Skeletal muscle cell (primary cell): Measurements from ENCODE around the gene NASP.
"Not testable (repeated sequence)": the region's sequence is repeated elsewhere in the genome, so short reads cannot be mapped to it uniquely, and the experiment has no call there.

Experiments used
- DNase-seq: peaks from one replicate; pipeline ENCODE4 v3.0.0-alpha.2; 2010; ENCODE audit warnings: low read depth
- H3K4me3 ChIP-seq: 2 replicates; pipeline ENCODE4 v1.5.1; 2011; ENCODE audit warnings: low read depth, mild to moderate bottlenecking, control low read depth, low read length, moderate library complexity

The NASP gene

DNA sequence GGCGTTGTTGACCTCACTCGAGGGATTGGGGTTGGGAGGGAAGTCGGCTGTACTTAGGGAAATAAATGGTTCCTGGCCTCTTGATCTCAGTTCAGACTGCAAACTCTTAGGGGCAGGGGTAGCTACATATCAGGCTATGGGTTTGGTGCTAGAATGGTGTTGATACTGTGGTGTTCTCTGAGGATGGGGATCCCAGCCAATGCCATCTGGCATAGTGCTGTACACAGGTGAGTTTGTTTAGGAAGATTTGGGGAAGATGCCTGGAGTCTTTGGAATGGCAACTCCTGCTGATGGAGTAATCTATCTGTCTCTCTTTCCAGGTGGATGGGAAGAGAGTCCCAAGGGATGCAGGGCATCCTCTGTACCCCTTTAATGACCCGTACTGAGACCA, 14.3 kb upstream of the NASP start:
- H3K4me3 ChIP-seq: no peak overlapping the region
- no peak for DNase-seq

- H3K4me3 ChIP-seq: no peak overlapping the region
- DNase-seq: peak; percentile 23
These were observed 13.8 kb upstream of the NASP start for GRCh38 chr1:45569962-45570581.

DNA sequence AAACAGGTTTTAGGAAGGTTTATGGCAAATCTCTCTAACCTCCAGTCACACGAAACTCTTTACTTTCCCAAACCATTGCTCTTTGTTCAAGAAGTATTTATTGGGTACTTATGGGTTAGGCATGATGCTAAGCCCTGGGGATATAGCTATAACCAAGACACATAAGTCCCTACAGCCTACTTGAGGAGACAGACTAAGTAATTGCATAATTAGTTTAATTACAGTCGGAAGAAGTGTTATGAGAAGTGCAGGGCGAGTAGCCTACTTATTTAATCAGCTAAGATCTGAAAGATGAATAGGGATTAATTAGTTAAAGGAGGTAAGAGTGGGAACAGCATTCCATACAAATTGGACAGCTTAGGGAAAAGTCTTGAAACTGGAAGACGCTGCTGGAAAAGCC, 13.2 kb upstream of the NASP start:
- no peak for DNase-seq

DNA sequence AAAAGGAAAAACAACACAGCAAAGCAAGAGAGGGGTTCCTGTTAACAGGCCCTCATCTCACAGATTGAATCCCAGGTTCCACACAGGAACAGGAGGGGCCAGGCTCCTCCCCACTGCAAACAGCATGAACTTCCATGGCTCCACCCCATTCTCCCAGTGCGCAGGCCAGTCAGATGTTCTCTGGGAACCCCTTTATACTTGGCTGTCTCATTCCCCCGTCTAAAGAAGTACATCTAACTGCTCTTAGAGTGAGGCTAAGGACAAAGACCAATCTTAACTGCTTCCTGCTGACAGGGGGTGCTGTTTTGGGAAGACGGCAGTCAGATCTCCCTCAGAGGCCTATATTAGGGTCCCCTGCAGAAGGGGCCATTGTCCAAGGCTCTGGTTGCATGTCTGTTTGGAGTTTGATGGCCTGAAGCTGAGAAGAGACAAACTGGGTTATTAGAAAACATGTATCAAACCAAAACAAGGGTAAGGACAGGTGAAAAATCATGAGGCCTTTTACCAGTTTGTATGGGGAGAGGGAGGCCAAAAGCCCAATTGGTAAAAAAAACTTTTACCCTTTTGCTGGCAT, 10.5 kb upstream of the NASP start:
- no peak overlapping the region for H3K4me3 ChIP-seq
- DNase-seq: no peak

More for the DNA sequence above, 13.2 kb upstream of the NASP start:
- no peak overlapping the region for H3K4me3 ChIP-seq

GRCh38 chr1:45574105-45574626, 9.7 kb upstream of the NASP start:
- DNase-seq: no peak
- H3K4me3 ChIP-seq: no peak overlapping the region

GRCh38 chr1:45583264-45583665, 576 bp upstream of the NASP start:
- H3K4me3 ChIP-seq: peak overlapping the region; percentile 84
- DNase-seq: peak; percentile 86

- DNase-seq: peak; percentile 48
- H3K4me3 ChIP-seq: peak overlapping the region; percentile 84
These were observed 689 bp downstream of the NASP start for GRCh38 chr1:45584351-45585109.

DNA sequence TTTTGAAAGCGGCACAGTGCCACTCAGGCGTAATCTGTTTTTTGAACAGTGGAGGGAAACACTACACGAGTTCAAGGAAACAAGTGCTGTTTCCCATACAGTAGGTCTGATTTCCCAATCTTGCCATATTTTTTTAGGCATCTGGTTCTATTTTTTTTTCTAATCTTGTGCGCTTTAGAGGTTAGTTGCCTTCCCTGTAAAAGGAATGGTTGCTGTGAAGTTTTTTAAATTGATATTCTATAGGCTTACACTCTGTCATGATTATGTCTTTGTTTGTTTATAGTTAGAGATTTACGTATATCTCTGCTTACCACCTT, 1.2 kb downstream of the NASP start:
- no peak for DNase-seq
- peak overlapping the region; percentile 84 for H3K4me3 ChIP-seq

- H3K4me3 ChIP-seq: peak overlapping the region; percentile 84
- no peak for DNase-seq
These were observed 1.7 kb downstream of the NASP start for GRCh38 chr1:45585496-45586075.

GRCh38 chr1:45586769-45587168, 2.9 kb downstream of the NASP start:
- no peak overlapping the region for H3K4me3 ChIP-seq
- DNase-seq: no peak

GRCh38 chr1:45589861-45590260, 6.0 kb downstream of the NASP start:
- no peak overlapping the region for H3K4me3 ChIP-seq
- DNase-seq: no peak

DNA sequence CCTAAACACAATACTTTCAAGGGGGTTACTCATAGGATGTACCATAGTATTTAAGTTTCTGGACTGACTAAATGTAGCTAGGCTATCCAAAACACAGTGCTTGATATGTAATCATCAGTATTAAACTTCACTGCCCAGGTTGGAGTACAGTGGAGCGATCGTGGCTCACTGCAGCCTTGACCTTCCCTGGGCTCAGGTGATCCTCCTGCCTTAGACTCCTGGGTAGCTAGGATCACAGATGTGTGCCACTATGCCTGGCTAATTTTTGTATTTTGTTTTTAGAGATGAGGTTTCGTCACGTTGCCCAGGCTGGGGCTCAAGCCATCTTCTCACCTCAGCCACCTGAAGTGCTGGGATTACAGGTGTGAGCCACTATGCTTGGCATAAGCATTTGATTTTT, 10.6 kb downstream of the NASP start:
- DNase-seq: no peak

DNA sequence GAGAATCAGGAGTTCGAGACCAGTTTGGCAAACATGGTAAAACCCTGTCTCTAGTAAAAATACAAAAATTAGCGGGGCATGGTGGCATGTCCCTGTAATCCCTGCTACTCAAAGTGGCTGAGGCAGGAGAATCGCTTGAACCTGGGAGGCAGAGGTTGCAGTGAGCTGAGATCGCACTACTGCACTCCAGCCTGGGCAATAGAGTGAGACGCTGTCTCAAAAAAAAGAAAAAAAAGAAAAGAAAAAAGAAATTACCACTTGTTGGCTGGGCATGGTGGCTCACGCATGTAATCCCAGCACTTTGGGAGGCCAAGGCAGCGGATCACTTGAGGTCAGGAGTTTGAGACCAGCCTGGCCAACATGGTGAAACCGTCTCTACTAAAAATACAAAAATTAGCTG, 12.9 kb downstream of the NASP start:
- not testable (repeated sequence) for DNase-seq, H3K4me3 ChIP-seq

More for the DNA sequence above, 10.6 kb downstream of the NASP start:
- no peak overlapping the region for H3K4me3 ChIP-seq

DNA sequence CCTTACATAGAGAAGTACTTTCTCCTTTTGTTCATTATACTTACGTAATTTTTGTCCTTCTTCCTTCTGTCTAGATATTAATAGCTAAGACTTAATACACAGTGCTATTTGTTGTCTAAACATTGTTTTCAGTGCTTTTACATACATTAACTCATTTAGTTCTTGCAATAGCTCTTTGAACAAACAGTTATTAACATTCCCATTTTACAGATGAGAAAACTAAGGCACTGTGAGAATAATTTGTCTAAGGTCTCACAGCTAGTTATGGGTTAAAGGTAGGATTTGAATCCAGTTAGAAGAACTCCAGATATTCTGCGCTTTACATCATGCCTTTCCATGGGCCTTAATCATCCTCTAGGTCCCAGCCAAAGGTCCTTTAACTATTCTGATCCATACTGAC, 20.4 kb downstream of the NASP start:
- H3K4me3 ChIP-seq: no peak overlapping the region
- DNase-seq: no peak

GRCh38 chr1:45607404-45608074, 23.7 kb downstream of the NASP start:
- H3K4me3 ChIP-seq: no peak overlapping the region
- no peak for DNase-seq

- DNase-seq: no peak
- no peak overlapping the region for H3K4me3 ChIP-seq
These were observed 24.6 kb downstream of the NASP start for GRCh38 chr1:45608175-45609156.

- no peak for DNase-seq
- no peak overlapping the region for H3K4me3 ChIP-seq
These were observed 26.9 kb downstream of the NASP start for GRCh38 chr1:45610589-45611226.

GRCh38 chr1:45612941-45613579, 29.2 kb downstream of the NASP start:
- no peak for DNase-seq

More at GRCh38 chr1:45612941-45613579, 29.2 kb downstream of the NASP start:
- no peak overlapping the region for H3K4me3 ChIP-seq
